Measurements from ENCODE around the gene WBP2.

WBP2 gene

DNA sequence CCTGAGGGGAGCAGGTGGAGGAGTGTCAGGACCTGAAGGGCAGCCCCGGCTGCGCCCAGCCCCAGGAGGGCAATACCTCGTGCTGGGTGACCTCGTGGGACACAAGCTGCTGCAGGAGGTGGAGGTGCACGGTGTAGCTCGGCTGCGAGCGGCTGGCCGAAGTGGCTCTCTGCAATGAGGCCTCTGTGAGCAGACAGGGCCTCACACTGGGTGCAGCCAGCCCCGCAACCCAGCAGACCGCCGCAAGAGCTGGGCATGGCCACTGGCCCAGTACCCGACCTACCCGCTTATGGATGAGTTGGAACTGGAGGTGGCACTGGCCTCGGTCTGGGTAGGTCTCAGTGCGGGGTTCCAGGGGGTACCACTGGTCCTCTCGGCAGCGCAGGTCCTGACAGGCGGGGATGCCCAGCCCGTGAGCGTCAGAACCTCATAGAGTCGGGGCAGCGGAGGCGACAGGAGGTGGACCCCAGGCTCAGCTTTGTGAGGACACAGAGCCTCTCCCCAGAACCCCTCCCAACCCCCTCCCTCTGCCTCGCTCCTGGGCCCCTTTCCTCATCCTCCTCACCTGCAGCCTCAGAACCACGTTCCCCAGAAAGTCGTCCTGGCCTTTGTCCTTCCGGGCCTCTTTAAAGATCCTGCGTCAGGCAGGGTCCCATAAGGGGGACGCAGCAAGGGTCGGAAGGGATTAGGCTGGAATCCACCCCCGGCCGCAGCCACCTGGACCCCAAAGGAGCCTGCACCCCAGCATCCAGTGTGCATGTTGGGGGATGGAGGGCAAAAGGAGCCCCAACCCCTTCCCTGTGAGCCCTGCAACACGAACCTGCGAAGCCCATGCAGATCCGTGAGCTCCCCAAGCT lies 15.0 kb downstream of the WBP2 start:
- Histone ChIP-seq H2AK5ac (ENCODE audit: low read length) (no peak overlapping the region), H3K79me1 (ENCODE audit: low read length) (peaks cover 8% of the 10 kb centered on the region), H3K36me3 (ENCODE audit: control insufficient read depth in 1 of 2, insufficient read depth in 2 of 2, low read length in 2 of 2) (no peaks in the 10 kb centered on the region), H2BK5ac (ENCODE audit: low read depth, low read length, poor library complexity) (no peak overlapping the region), H3K27me3 (ENCODE audit: insufficient read depth, low read length) (no peaks in the 10 kb centered on the region), H3K4me3 (ENCODE audit: low read depth, low read length) (no peak overlapping the region), H4K12ac (ENCODE audit: low read depth, low read length) (no peak overlapping the region), H2AFZ (ENCODE audit: insufficient read depth, low read length, poor library complexity) (no peak overlapping the region), H3K23ac (ENCODE audit: low read length) (no peak overlapping the region), H3K4me2 (ENCODE audit: low read length) (no peak overlapping the region), H3K18ac (ENCODE audit: low read length) (no peak overlapping the region), H3K79me2 (ENCODE audit: control insufficient read depth, insufficient read depth, low read length, poor library complexity) (no peaks in the 10 kb centered on the region), H3K4ac (ENCODE audit: low read depth, low read length) (no peak overlapping the region), H3K9ac (ENCODE audit: low read length) (no peak overlapping the region), H2BK120ac (ENCODE audit: insufficient read depth, low read length, poor library complexity) (peak overlapping the region; percentile 21), H3K4me1 (ENCODE audit: control insufficient read depth in 1 of 2, insufficient read depth in 2 of 2, low read length in 2 of 2) (peaks cover 9 to 12% of the 10 kb centered on the region in 2 experiments), H3K27ac (ENCODE audit: low read depth, low read length) (no peak overlapping the region), H4K91ac (ENCODE audit: low read depth, low read length) (no peak overlapping the region), H3K9me3 (ENCODE audit: insufficient read depth, low read depth, low read length) (no peaks in the 10 kb centered on the region), H4K8ac (ENCODE audit: low read depth, low read length) (no peak overlapping the region), H2BK12ac (ENCODE audit: low read length) (no peak overlapping the region), H3K14ac (ENCODE audit: low read length) (no peak overlapping the region)
- no CpG with 5 or more reads among the region's 36 CpGs for WGBS (ENCODE audit: extremely low coverage, insufficient coverage, insufficient read length)
- DNase-seq: no peak

DNA sequence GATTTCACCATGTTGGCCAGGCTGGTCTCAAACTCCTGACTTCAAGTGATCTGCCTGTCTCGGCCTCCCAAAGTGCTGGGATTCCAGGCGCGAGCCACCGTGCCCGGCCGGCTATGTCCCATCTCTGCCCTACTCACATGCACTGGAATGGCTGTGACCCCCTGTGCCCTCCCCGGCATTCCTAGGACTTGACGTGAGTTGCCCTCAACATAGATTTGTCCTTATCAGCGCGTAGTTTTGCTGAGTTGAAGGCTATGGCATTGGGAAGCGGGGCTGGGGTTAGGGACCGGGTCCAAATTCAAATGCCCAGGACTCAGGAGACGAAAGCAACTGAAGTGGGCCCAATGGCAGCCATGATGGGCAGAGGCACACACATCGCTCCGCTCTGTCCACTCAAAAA lies 16.7 kb downstream of the WBP2 start:
- H3K4me2 ChIP-seq (ENCODE audit: low read length): no peak overlapping the region
- no peak overlapping the region for H3K18ac ChIP-seq (ENCODE audit: low read length)
- H4K8ac ChIP-seq (ENCODE audit: low read depth, low read length): no peak overlapping the region
- no peak overlapping the region for H3K4ac ChIP-seq (ENCODE audit: low read depth, low read length)
- no CpG with 5 or more reads among the region's 15 CpGs for WGBS (ENCODE audit: extremely low coverage, insufficient coverage, insufficient read length)
- H3K36me3 ChIP-seq (ENCODE audit: control insufficient read depth in 1 of 2, insufficient read depth in 2 of 2, low read length in 2 of 2): no peaks in the 10 kb centered on the region
- no peak overlapping the region for H4K91ac ChIP-seq (ENCODE audit: low read depth, low read length)
- H3K27me3 ChIP-seq (ENCODE audit: insufficient read depth, low read length): no peaks in the 10 kb centered on the region
- H3K4me1 ChIP-seq (ENCODE audit: control insufficient read depth in 1 of 2, insufficient read depth in 2 of 2, low read length in 2 of 2): no peaks in the 10 kb centered on the region
- H2BK120ac ChIP-seq (ENCODE audit: insufficient read depth, low read length, poor library complexity): no peak overlapping the region
- no peak for DNase-seq
- H3K27ac ChIP-seq (ENCODE audit: low read depth, low read length): no peak overlapping the region
- no peak overlapping the region for H2AK5ac ChIP-seq (ENCODE audit: low read length)
- no peak overlapping the region for H4K12ac ChIP-seq (ENCODE audit: low read depth, low read length)
- peaks cover 4% of the 10 kb centered on the region for H3K9me3 ChIP-seq (ENCODE audit: insufficient read depth, low read depth, low read length)
- no peak overlapping the region for H3K9ac ChIP-seq (ENCODE audit: low read length)
- H2AFZ ChIP-seq (ENCODE audit: insufficient read depth, low read length, poor library complexity): no peak overlapping the region
- H3K23ac ChIP-seq (ENCODE audit: low read length): no peak overlapping the region
- no peak overlapping the region for H3K14ac ChIP-seq (ENCODE audit: low read length)
- H3K79me2 ChIP-seq (ENCODE audit: control insufficient read depth, insufficient read depth, low read length, poor library complexity): no peaks in the 10 kb centered on the region
- H2BK5ac ChIP-seq (ENCODE audit: low read depth, low read length, poor library complexity): no peak overlapping the region
- no peak overlapping the region for H3K4me3 ChIP-seq (ENCODE audit: low read depth, low read length)
- no peak overlapping the region for H2BK12ac ChIP-seq (ENCODE audit: low read length)
- H3K79me1 ChIP-seq (ENCODE audit: low read length): no peaks in the 10 kb centered on the region

DNA sequence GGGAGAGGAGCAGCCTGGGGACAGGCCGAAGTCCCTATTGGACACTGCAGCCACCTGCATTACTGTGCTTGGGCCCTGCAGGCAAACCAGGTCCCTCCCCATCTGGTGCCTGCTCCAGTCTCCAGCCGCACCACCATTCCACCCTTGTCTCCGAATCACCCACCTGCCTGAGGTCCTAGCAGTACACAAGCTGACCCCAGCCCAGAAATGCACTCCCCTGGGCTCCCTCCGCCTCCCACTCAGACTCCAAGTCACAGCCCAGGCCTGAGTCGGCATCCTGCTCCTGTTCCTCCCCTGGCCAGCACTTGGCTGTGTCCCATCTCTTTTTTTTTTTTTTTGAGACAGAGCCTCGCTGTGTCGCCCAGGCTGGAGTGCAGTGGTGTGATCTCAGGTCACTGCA lies 17.2 kb downstream of the WBP2 start:
- H2AK5ac ChIP-seq (ENCODE audit: low read length): no peak overlapping the region
- no peak overlapping the region for H3K4me2 ChIP-seq (ENCODE audit: low read length)
- H2BK5ac ChIP-seq (ENCODE audit: low read depth, low read length, poor library complexity): no peak overlapping the region
- no peak overlapping the region for H3K4ac ChIP-seq (ENCODE audit: low read depth, low read length)
- no peak overlapping the region for H3K4me3 ChIP-seq (ENCODE audit: low read depth, low read length)
- no peaks in the 10 kb centered on the region for H3K4me1 ChIP-seq (ENCODE audit: control insufficient read depth in 1 of 2, insufficient read depth in 2 of 2, low read length in 2 of 2)
- no peak overlapping the region for H4K91ac ChIP-seq (ENCODE audit: low read depth, low read length)
- no peak for DNase-seq
- no peak overlapping the region for H3K23ac ChIP-seq (ENCODE audit: low read length)
- no peak overlapping the region for H3K18ac ChIP-seq (ENCODE audit: low read length)
- no peak overlapping the region for H2BK12ac ChIP-seq (ENCODE audit: low read length)
- H2AFZ ChIP-seq (ENCODE audit: insufficient read depth, low read length, poor library complexity): no peak overlapping the region
- no peak overlapping the region for H3K14ac ChIP-seq (ENCODE audit: low read length)
- H3K36me3 ChIP-seq (ENCODE audit: control insufficient read depth in 1 of 2, insufficient read depth in 2 of 2, low read length in 2 of 2): no peaks in the 10 kb centered on the region
- no peaks in the 10 kb centered on the region for H3K27me3 ChIP-seq (ENCODE audit: insufficient read depth, low read length)
- no peak overlapping the region for H3K27ac ChIP-seq (ENCODE audit: low read depth, low read length)
- no peaks in the 10 kb centered on the region for H3K79me1 ChIP-seq (ENCODE audit: low read length)
- H3K9me3 ChIP-seq (ENCODE audit: insufficient read depth, low read depth, low read length): peaks cover 4% of the 10 kb centered on the region
- no peak overlapping the region for H4K12ac ChIP-seq (ENCODE audit: low read depth, low read length)
- no peak overlapping the region for H2BK120ac ChIP-seq (ENCODE audit: insufficient read depth, low read length, poor library complexity)
- WGBS (ENCODE audit: extremely low coverage, insufficient coverage, insufficient read length): no CpG with 5 or more reads among the region's 7 CpGs
- no peak overlapping the region for H4K8ac ChIP-seq (ENCODE audit: low read depth, low read length)
- no peaks in the 10 kb centered on the region for H3K79me2 ChIP-seq (ENCODE audit: control insufficient read depth, insufficient read depth, low read length, poor library complexity)
- H3K9ac ChIP-seq (ENCODE audit: low read length): no peak overlapping the region

DNA sequence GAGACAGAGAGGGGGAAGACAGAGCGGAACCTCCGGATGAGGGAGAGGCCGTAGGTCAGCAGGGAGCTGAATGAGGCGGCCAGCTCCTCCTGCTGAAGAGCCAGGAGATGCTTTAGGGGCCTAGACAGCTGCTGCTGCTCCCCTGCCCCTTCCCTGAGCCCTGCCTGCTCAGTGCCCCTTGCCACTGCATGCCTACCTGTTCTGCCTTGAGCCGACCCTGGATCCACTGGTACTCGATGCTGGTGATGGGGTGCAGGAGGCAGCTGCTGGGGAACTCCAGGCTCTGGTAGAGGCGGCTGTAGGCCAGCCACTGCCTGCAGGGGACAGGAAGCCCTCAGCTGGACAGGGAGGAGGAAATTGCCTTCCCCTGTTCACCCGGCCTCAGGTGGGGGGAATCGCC lies 18.5 kb downstream of the WBP2 start:
- H3K9ac ChIP-seq (ENCODE audit: low read length): no peak overlapping the region
- no CpG with 5 or more reads among the region's 9 CpGs for WGBS (ENCODE audit: extremely low coverage, insufficient coverage, insufficient read length)
- no peaks in the 10 kb centered on the region for H3K79me1 ChIP-seq (ENCODE audit: low read length)
- H4K12ac ChIP-seq (ENCODE audit: low read depth, low read length): no peak overlapping the region
- no peak overlapping the region for H2BK120ac ChIP-seq (ENCODE audit: insufficient read depth, low read length, poor library complexity)
- no peak overlapping the region for H3K4ac ChIP-seq (ENCODE audit: low read depth, low read length)
- no peak overlapping the region for H4K8ac ChIP-seq (ENCODE audit: low read depth, low read length)
- H3K36me3 ChIP-seq (ENCODE audit: control insufficient read depth in 1 of 2, insufficient read depth in 2 of 2, low read length in 2 of 2): no peaks in the 10 kb centered on the region
- H3K4me2 ChIP-seq (ENCODE audit: low read length): no peak overlapping the region
- H3K18ac ChIP-seq (ENCODE audit: low read length): no peak overlapping the region
- no peak overlapping the region for H2AFZ ChIP-seq (ENCODE audit: insufficient read depth, low read length, poor library complexity)
- no peaks in the 10 kb centered on the region for H3K79me2 ChIP-seq (ENCODE audit: control insufficient read depth, insufficient read depth, low read length, poor library complexity)
- H3K27me3 ChIP-seq (ENCODE audit: insufficient read depth, low read length): no peaks in the 10 kb centered on the region
- no peak overlapping the region for H3K23ac ChIP-seq (ENCODE audit: low read length)
- no peak overlapping the region for H2BK5ac ChIP-seq (ENCODE audit: low read depth, low read length, poor library complexity)
- no peak overlapping the region for H3K4me3 ChIP-seq (ENCODE audit: low read depth, low read length)
- H3K4me1 ChIP-seq (ENCODE audit: control insufficient read depth in 1 of 2, insufficient read depth in 2 of 2, low read length in 2 of 2): no peaks in the 10 kb centered on the region
- H2BK12ac ChIP-seq (ENCODE audit: low read length): no peak overlapping the region
- H3K9me3 ChIP-seq (ENCODE audit: insufficient read depth, low read depth, low read length): peaks cover 4% of the 10 kb centered on the region
- H4K91ac ChIP-seq (ENCODE audit: low read depth, low read length): no peak overlapping the region
- DNase-seq: no peak
- H3K27ac ChIP-seq (ENCODE audit: low read depth, low read length): no peak overlapping the region
- no peak overlapping the region for H3K14ac ChIP-seq (ENCODE audit: low read length)
- H2AK5ac ChIP-seq (ENCODE audit: low read length): no peak overlapping the region
